ENCODE data around the gene PNRC2.
A peak's percentile ranks its signal among the peaks of the same experiment; 100 is the strongest.

DNA sequence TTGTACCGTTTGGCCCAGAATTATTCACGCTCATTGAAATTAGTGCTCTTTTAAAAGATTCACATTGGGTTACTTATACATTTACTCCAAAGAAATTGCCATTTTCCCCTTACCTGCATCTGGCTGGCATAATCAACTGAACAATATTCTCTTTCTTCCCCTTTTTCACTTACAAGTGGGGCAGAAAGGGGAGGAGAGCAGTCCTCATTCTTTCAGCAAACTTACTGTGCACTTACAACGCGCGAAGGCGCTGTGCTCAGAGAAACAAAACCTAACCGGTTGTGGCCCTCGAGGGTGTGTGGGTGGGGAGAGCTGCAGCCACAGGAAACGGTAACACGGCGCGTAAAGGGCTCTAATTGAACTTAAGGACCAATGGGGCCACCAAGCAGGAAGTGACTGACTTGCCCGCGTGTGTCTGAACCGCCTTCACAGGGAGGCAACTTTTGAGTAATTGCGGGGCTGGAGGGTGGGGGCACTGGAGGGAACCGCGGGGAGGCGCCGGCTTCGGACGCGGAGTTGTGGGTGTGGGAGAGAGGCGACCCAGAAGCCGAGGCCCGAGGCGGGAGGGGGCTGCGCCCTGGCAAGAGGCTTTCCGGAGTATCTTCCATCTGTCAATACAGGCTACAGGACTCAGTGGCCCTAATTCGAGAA, 693 bp upstream of the PNRC2 start:
- TF ChIP-seq, protein P1, sequence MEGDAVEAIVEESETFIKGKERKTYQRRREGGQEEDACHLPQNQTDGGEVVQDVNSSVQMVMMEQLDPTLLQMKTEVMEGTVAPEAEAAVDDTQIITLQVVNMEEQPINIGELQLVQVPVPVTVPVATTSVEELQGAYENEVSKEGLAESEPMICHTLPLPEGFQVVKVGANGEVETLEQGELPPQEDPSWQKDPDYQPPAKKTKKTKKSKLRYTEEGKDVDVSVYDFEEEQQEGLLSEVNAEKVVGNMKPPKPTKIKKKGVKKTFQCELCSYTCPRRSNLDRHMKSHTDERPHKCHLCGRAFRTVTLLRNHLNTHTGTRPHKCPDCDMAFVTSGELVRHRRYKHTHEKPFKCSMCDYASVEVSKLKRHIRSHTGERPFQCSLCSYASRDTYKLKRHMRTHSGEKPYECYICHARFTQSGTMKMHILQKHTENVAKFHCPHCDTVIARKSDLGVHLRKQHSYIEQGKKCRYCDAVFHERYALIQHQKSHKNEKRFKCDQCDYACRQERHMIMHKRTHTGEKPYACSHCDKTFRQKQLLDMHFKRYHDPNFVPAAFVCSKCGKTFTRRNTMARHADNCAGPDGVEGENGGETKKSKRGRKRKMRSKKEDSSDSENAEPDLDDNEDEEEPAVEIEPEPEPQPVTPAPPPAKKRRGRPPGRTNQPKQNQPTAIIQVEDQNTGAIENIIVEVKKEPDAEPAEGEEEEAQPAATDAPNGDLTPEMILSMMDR (IDR thresholded peaks at IDR 0.05; ENCODE audit: low read depth, low read length, missing input control) = no peak
- TF ChIP-seq, protein P2, sequence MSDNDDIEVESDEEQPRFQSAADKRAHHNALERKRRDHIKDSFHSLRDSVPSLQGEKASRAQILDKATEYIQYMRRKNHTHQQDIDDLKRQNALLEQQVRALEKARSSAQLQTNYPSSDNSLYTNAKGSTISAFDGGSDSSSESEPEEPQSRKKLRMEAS (IDR thresholded peaks at IDR 0.05) = peak; percentile 27
- no peak for TF ChIP-seq REST (IDR thresholded peaks at IDR 0.05)
- no peak for TF ChIP-seq TAF1 (conservative IDR thresholded peaks at IDR 0.05)
- TF ChIP-seq GABPA (IDR thresholded peaks at IDR 0.05 in 1 of 2, conservative IDR thresholded peaks at IDR 0.05 in 1 of 2) = peak; percentile 36 to 40
- TF ChIP-seq RXRA (IDR thresholded peaks at IDR 0.05) = peak; percentile 32 to 42
